SK-N-SH (cell line): ENCODE measurements around the gene GPR17. TPM values are rescaled to one million over a fixed set of nuclear protein-coding genes. Genes with fewer than 3 reads are reported as not detected.

ENCODE experiments used
- CTCF ChIA-PET: fragments of 300-600, 350-600 bp; formaldehyde crosslinking; extraction: SDS; loops from one replicate; lab custom pipeline; 2021; lab: Yijun Ruan, JAX
- POLR2A ChIA-PET: fragments of 350-600 bp; sonication (Branson Sonifier 250); formaldehyde crosslinking; extraction: SDS; loops from one replicate; lab custom pipeline; 2020; ENCODE audit warnings: antibody characterized with exemption, inconsistent platforms; lab: Yijun Ruan, JAX
- DNase-seq: peaks from one replicate; pipeline ENCODE4 v3.0.0; 2012
- H2AFZ ChIP-seq: fragments of 200-600 bp; sonication (generic); 2 replicates; pipeline ENCODE4 v1.8.1; 2016; ENCODE audit warnings: antibody characterized with exemption, mild to moderate bottlenecking, low read depth
- H3F3A ChIP-seq: fragments of 200-600 bp; sonication (generic); replicated peaks from 2 replicates; pipeline ENCODE3; 2016; ENCODE audit warnings: antibody characterized with exemption, mild to moderate bottlenecking; ENCODE audit not compliant: insufficient read depth
- H3K27ac ChIP-seq, 2 experiments: fragments of 200-500 bp in 1 of 2; fragments of 200-600 bp in 1 of 2; sonication (Bioruptor generic) in 1 of 2; sonication (generic), shearing (Covaris generic) in 1 of 2; 2 replicates each; pipeline versions ENCODE4 v1.5.1 to v1.6.1; 2014 to 2016; ENCODE audit warnings: low read depth in 2 of 2, inconsistent platforms in 1 of 2, low read length in 1 of 2, mild to moderate bottlenecking in 1 of 2, mixed read lengths in 1 of 2
- H3K27me3 ChIP-seq: fragments of 200-600 bp; sonication (generic), shearing (Covaris generic); 2 replicates; pipeline ENCODE4 v1.6.1; 2016; ENCODE audit warnings: mixed run types; ENCODE audit not compliant: insufficient read depth
- H3K36me3 ChIP-seq, 2 experiments: fragments of 200-500 bp in 1 of 2; fragments of 200-600 bp in 1 of 2; sonication (Bioruptor generic) in 1 of 2; sonication (generic) in 1 of 2; replicated peaks in 1 of 2; 2 replicates each; pipeline versions ENCODE3 to v1.5.1; 2014 to 2016; ENCODE audit warnings: low read length in 1 of 2, mild to moderate bottlenecking in 1 of 2; ENCODE audit not compliant: insufficient read depth in 2 of 2, control insufficient read depth in 1 of 2
- H3K4me1 ChIP-seq, 2 experiments: fragments of 200-500 bp in 1 of 2; fragments of 200-600 bp in 1 of 2; sonication (Bioruptor generic) in 1 of 2; sonication (generic), shearing (Covaris generic) in 1 of 2; 2 replicates each; pipeline versions ENCODE4 v1.5.1 to v1.6.1; 2014 to 2016; ENCODE audit warnings: low read depth in 1 of 2, low read length in 1 of 2, mixed run types in 1 of 2; ENCODE audit not compliant: insufficient read depth in 2 of 2, control insufficient read depth in 1 of 2
- H3K4me2 ChIP-seq: fragments of 200-600 bp; sonication (generic), shearing (Covaris generic); 2 replicates; pipeline ENCODE4 v1.6.1; 2017; ENCODE audit warnings: mixed run types
- H3K4me3 ChIP-seq, 2 experiments: fragments of 200-500 bp in 1 of 2; fragments of 200-600 bp in 1 of 2; sonication (Bioruptor generic) in 1 of 2; sonication (generic), shearing (Covaris generic) in 1 of 2; 2 replicates each; pipeline versions ENCODE4 v1.5.1 to v1.8.1; 2014 to 2016; ENCODE audit warnings: low read depth in 2 of 2, inconsistent platforms in 1 of 2, low read length in 1 of 2, mild to moderate bottlenecking in 1 of 2, mixed read lengths in 1 of 2, moderate library complexity in 1 of 2
- H3K79me2 ChIP-seq: fragments of 200-600 bp; sonication (generic); 2 replicates; pipeline ENCODE4 v1.8.1; 2017; ENCODE audit warnings: mild to moderate bottlenecking; ENCODE audit not compliant: insufficient read depth
- H3K9ac ChIP-seq: fragments of 200-600 bp; sonication (generic); 2 replicates; pipeline ENCODE4 v1.6.1; 2017; ENCODE audit warnings: mixed run types
- H3K9me2 ChIP-seq: fragments of 200-600 bp; sonication (generic); 2 replicates; pipeline ENCODE4 v1.6.1; 2017; ENCODE audit warnings: mixed run types
- H3K9me3 ChIP-seq: fragments of 200-600 bp; sonication (generic); 2 replicates; pipeline ENCODE4 v1.6.1; 2017; ENCODE audit warnings: mixed run types, mild to moderate bottlenecking, moderate library complexity
- H4K20me1 ChIP-seq: fragments of 200-600 bp; sonication (generic); 2 replicates; pipeline ENCODE4 v1.6.1; 2017; ENCODE audit warnings: mild to moderate bottlenecking, mixed run types; ENCODE audit not compliant: insufficient read depth
- CHD2 ChIP-seq: fragments of 150-350 bp; IDR thresholded peaks from 2 replicates; pipeline ENCODE4 v1.6.1; 2018; ENCODE audit warnings: low read length; ENCODE audit not compliant: partially characterized antibody
- FOSL2 ChIP-seq: IDR thresholded peaks from 2 replicates; pipeline ENCODE4 v1.4.0; 2012; ENCODE audit warnings: low read depth, mild to moderate bottlenecking, moderate library complexity, borderline replicate concordance
- FOXJ3 ChIP-seq: sonication (generic); formaldehyde crosslinking; IDR thresholded peaks from 2 replicates; pipeline ENCODE4 v1.5.1; 2020; ENCODE audit warnings: mild to moderate bottlenecking, missing genetic modification reagents
- FOXM1 ChIP-seq: IDR thresholded peaks from 2 replicates; pipeline ENCODE4 v1.4.0; 2012; ENCODE audit warnings: low read depth, mild to moderate bottlenecking
- MXI1 ChIP-seq: IDR thresholded peaks from 2 replicates; pipeline ENCODE4 v1.6.1; 2012; ENCODE audit warnings: mild to moderate bottlenecking, low read depth, low read length, improper control_type of control experiment
- NRF1 ChIP-seq: IDR thresholded peaks from 2 replicates; pipeline ENCODE4 v1.6.1; 2012; ENCODE audit warnings: low read depth, mild to moderate bottlenecking, low read length
- POLR2AphosphoS5 ChIP-seq: IDR thresholded peaks from 2 replicates; pipeline ENCODE4 v1.6.1; 2012; ENCODE audit warnings: low read depth, low read length
- RAD21 ChIP-seq: IDR thresholded peaks from 2 replicates; pipeline ENCODE4 v1.6.1; 2012; ENCODE audit warnings: mild to moderate bottlenecking, low read length
- RXRA ChIP-seq: IDR thresholded peaks from 2 replicates; pipeline ENCODE4 v1.4.0; 2012; ENCODE audit warnings: low read depth, mild to moderate bottlenecking, borderline replicate concordance
- SIN3A ChIP-seq: IDR thresholded peaks from 2 replicates; pipeline ENCODE4 v1.6.1; 2012; ENCODE audit warnings: low read depth, mild to moderate bottlenecking, low read length, moderate library complexity, borderline replicate concordance
- SMC3 ChIP-seq: IDR thresholded peaks from 2 replicates; pipeline ENCODE4 v1.6.1; 2012; ENCODE audit warnings: low read depth, low read length, improper control_type of control experiment
- TCF12 ChIP-seq: IDR thresholded peaks from 2 replicates; pipeline ENCODE4 v1.4.0; 2012
- YY1 ChIP-seq: IDR thresholded peaks from 2 replicates; pipeline ENCODE4 v1.4.0; 2012; ENCODE audit warnings: low read depth, mild to moderate bottlenecking
- WGBS: methylation state at CpG from one replicate; pipeline ENCODE4 v1.1.6; 2017; ENCODE audit warnings: low lambda C conversion rate; 5-methylcytosine and 5-hydroxymethylcytosine counted together
- polyA plus RNA-seq, 3 experiments: library from polyadenylated mRNA; depleted of rRNA; stranded (reverse); fragments of >200 nt; gene quantifications; 2 replicates each; pipeline ENCODE4 v1.2.3, GENCODE V29; 2012
- TF ChIP-seq, protein P1 (sequence below): IDR thresholded peaks from 2 replicates; pipeline ENCODE4 v1.6.1; 2012; ENCODE audit warnings: mild to moderate bottlenecking, low read depth, low read length, moderate library complexity

Gene GPR17
- polyA plus RNA-seq, 1 of the 3 experiments (the other 2 are of a cell fraction), result 0.03 TPM

DNA sequence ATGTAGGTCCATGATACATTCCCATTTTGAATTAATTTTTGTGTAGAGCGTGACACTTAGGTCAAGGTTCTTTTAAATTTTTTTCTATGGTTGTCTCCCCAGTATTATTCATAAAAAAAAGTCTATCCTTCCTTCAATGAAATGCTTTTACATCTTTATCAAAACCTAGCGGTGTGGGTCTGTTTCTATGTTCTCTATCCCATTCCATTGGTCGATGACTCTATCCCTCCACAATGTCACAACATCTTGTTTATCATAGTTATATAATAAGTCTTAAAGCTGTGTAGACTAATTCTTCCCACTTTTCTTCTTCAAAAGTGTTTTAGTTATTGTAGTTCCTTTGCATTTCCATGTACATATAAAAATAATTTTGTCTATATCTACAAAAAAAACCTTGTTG is 47.2 kb upstream of the GPR17 start:
- WGBS, result 68% methylated on average over 3 of the region's 3 CpGs
- H3K9me3 ChIP-seq, result no peaks in the 10 kb centered on the region
- no peaks in the 10 kb centered on the region for H3K27me3 ChIP-seq
- H3K36me3 ChIP-seq, result no peaks in the 10 kb centered on the region
- H4K20me1 ChIP-seq, result no peaks in the 10 kb centered on the region
- DNase-seq, result no peak
- H2AFZ ChIP-seq, result peak overlapping the region; percentile 31; the same call in 1 of the 2 replicates
- H3K79me2 ChIP-seq, result no peaks in the 10 kb centered on the region
- H3F3A ChIP-seq, result peaks cover 11% of the 10 kb centered on the region
- H3K4me1 ChIP-seq, result no peaks in the 10 kb centered on the region
- H3K4me2 ChIP-seq, result no peak overlapping the region
- POLR2A ChIA-PET, result no interaction called here
- no peaks in the 10 kb centered on the region for H3K9me2 ChIP-seq
- H3K9ac ChIP-seq, result no peak overlapping the region
- CTCF ChIA-PET, result interaction anchor here (1.0 to 2.2 kb wide), 3 partner anchors 7 to 51 kb away, joined by 3 to 7 read pairs (median 4); no protein-coding TSS in a partner anchor
- TF ChIP-seq FOXM1 (no peak), TCF12 (no peak), CHD2 (no peak), POLR2AphosphoS5 (no peak), NRF1 (no peak), YY1 (no peak), SMC3 (no peak), FOXJ3 (no peak), RXRA (no peak), MXI1 (no peak), SIN3A (no peak)
- TF ChIP-seq, protein P1, sequence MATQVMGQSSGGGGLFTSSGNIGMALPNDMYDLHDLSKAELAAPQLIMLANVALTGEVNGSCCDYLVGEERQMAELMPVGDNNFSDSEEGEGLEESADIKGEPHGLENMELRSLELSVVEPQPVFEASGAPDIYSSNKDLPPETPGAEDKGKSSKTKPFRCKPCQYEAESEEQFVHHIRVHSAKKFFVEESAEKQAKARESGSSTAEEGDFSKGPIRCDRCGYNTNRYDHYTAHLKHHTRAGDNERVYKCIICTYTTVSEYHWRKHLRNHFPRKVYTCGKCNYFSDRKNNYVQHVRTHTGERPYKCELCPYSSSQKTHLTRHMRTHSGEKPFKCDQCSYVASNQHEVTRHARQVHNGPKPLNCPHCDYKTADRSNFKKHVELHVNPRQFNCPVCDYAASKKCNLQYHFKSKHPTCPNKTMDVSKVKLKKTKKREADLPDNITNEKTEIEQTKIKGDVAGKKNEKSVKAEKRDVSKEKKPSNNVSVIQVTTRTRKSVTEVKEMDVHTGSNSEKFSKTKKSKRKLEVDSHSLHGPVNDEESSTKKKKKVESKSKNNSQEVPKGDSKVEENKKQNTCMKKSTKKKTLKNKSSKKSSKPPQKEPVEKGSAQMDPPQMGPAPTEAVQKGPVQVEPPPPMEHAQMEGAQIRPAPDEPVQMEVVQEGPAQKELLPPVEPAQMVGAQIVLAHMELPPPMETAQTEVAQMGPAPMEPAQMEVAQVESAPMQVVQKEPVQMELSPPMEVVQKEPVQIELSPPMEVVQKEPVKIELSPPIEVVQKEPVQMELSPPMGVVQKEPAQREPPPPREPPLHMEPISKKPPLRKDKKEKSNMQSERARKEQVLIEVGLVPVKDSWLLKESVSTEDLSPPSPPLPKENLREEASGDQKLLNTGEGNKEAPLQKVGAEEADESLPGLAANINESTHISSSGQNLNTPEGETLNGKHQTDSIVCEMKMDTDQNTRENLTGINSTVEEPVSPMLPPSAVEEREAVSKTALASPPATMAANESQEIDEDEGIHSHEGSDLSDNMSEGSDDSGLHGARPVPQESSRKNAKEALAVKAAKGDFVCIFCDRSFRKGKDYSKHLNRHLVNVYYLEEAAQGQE, result no peak
- H3K27ac ChIP-seq, result no peak overlapping the region
- no peak overlapping the region for H3K4me3 ChIP-seq

DNA sequence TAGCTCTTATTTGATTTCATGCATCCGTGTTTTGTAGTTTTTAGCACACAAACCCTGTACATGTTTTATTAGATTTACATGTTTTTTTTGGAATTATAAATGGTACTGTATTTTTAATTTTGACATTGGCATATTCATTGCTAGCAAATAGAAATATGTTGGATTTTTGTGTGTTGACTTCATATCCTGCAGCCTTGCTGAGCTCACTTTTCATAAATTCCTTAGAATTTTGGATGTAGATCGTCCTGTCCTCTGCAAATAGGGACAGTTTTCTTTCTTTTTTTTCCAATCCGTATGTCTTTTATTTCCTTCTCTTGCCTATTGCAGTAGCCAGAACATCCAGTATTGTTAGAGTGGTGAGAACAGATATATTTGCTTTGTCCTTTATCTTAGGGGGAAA is 46.7 kb upstream of the GPR17 start:
- CTCF ChIA-PET, result interaction anchor here (0.8 to 2.2 kb wide), 3 partner anchors 8 to 160 kb away, joined by 3 to 7 read pairs (median 3); no protein-coding TSS in a partner anchor
- WGBS, result 47% methylated on average over 3 of the region's 3 CpGs

More for the DNA sequence above, 46.7 kb upstream of the GPR17 start:
- Histone ChIP-seq H2AFZ (peak overlapping the region; percentile 31; the same call in 1 of the 2 replicates), H4K20me1 (no peaks in the 10 kb centered on the region), H3K36me3 (no peaks in the 10 kb centered on the region), H3K4me1 (no peaks in the 10 kb centered on the region), H3K27ac (no peak overlapping the region), H3K9me3 (no peaks in the 10 kb centered on the region), H3K4me3 (no peak overlapping the region), H3K9me2 (no peaks in the 10 kb centered on the region), H3F3A (peaks cover 11% of the 10 kb centered on the region), H3K79me2 (no peaks in the 10 kb centered on the region), H3K9ac (no peak overlapping the region), H3K27me3 (no peaks in the 10 kb centered on the region), H3K4me2 (no peak overlapping the region)
- POLR2A ChIA-PET, result no interaction called here
- no peak for TF ChIP-seq RAD21
- TF ChIP-seq, protein P1, result no peak
- 0 out of 2 replicates have a peak, but pooled peaks have one; percentile 10 for TF ChIP-seq FOSL2
- no peak for DNase-seq
